Liver (tissue), 9 donors: Measurements from ENCODE around the gene CGNL1. TPM values are rescaled to one million over a fixed set of nuclear protein-coding genes. Genes with fewer than 3 reads are reported as not detected.

Experiments
- DNase-seq: peaks from one replicate; pipeline ENCODE4 v3.0.0-alpha.2; 2017; ENCODE audit warnings: low spot score
- H3K27ac ChIP-seq, 2 donors: one replicate each; pipeline ENCODE4 v1.7.0; 2013; ENCODE audit warnings: inconsistent platforms in 2 of 2, low read length in 2 of 2, control low read depth in 1 of 2, low read depth in 1 of 2, mild to moderate bottlenecking in 1 of 2
- H3K27me3 ChIP-seq, 4 donors: one replicate each; pipeline versions ENCODE4 v1.6.1 to v1.7.0; 2013; ENCODE audit warnings: low read length in 3 of 4, inconsistent platforms in 1 of 4, mild to moderate bottlenecking in 1 of 4, moderate library complexity in 1 of 4; ENCODE audit not compliant: control insufficient read depth in 4 of 4, insufficient read depth in 4 of 4
- H3K36me3 ChIP-seq, 4 donors: one replicate each; pipeline versions ENCODE4 v1.6.1 to v1.7.0; 2013; ENCODE audit warnings: low read length in 3 of 4, mild to moderate bottlenecking in 3 of 4, low read depth in 1 of 4, moderate library complexity in 1 of 4; ENCODE audit not compliant: control insufficient read depth in 4 of 4, insufficient read depth in 3 of 4
- H3K4me1 ChIP-seq, 4 donors: one replicate each; pipeline versions ENCODE4 v1.6.1 to v1.7.0; 2013; ENCODE audit warnings: low read length in 3 of 4, mild to moderate bottlenecking in 3 of 4, moderate library complexity in 1 of 4; ENCODE audit not compliant: control insufficient read depth in 4 of 4, insufficient read depth in 4 of 4
- H3K4me3 ChIP-seq, 3 donors: one replicate each; pipeline versions ENCODE4 v1.6.1 to v1.7.0; 2013; ENCODE audit warnings: low read length in 3 of 3, control low read depth in 1 of 3, low read depth in 1 of 3, mild to moderate bottlenecking in 1 of 3
- H3K9ac ChIP-seq, 2 donors: one replicate each; pipeline ENCODE4 v1.7.0; 2013; ENCODE audit warnings: low read length in 2 of 2, mild to moderate bottlenecking in 2 of 2, moderate library complexity in 2 of 2, control low read depth in 1 of 2, low read depth in 1 of 2
- H3K9me3 ChIP-seq, 4 donors: one replicate each; pipeline versions ENCODE4 v1.6.1 to v1.7.0; 2013; ENCODE audit warnings: low read length in 3 of 4; ENCODE audit not compliant: control insufficient read depth in 4 of 4
- EGR1 ChIP-seq, 2 donors: IDR thresholded peaks; 2 replicates each; pipeline ENCODE4 v1.6.1; 2016 to 2018; ENCODE audit warnings: antibody characterized with exemption in 2 of 2, low read depth in 2 of 2
- FOXA1 ChIP-seq: IDR thresholded peaks from 2 replicates; pipeline ENCODE4 v1.6.1; 2016; ENCODE audit warnings: antibody characterized with exemption
- GABPA ChIP-seq, 2 donors: IDR thresholded peaks in 1 of 2; conservative IDR thresholded peaks in 1 of 2; 2 replicates each; pipeline ENCODE4 v1.6.1; 2016; ENCODE audit warnings: antibody characterized with exemption in 2 of 2, mild to moderate bottlenecking in 1 of 2, moderate library complexity in 1 of 2
- HNF4A ChIP-seq, 2 donors: conservative IDR thresholded peaks; 2 replicates each; pipeline ENCODE4 v1.6.1; 2016; ENCODE audit warnings: antibody characterized with exemption in 2 of 2, mild to moderate bottlenecking in 2 of 2
- HNF4G ChIP-seq: IDR thresholded peaks from 2 replicates; pipeline ENCODE4 v1.6.1; 2016; ENCODE audit warnings: antibody characterized with exemption
- NR2F2 ChIP-seq: IDR thresholded peaks from 2 replicates; pipeline ENCODE4 v1.6.1; 2016; ENCODE audit warnings: antibody characterized with exemption
- RXRA ChIP-seq, 2 donors: IDR thresholded peaks; 2 replicates each; pipeline ENCODE4 v1.6.1; 2017 to 2018; ENCODE audit warnings: antibody characterized with exemption in 2 of 2, mild to moderate bottlenecking in 1 of 2
- SP1 ChIP-seq: IDR thresholded peaks from 2 replicates; pipeline ENCODE4 v1.6.1; 2018; ENCODE audit warnings: antibody characterized with exemption, mild to moderate bottlenecking
- TAF1 ChIP-seq: conservative IDR thresholded peaks from 2 replicates; pipeline ENCODE4 v1.6.1; 2016; ENCODE audit warnings: antibody characterized with exemption, mild to moderate bottlenecking
- YY1 ChIP-seq: IDR thresholded peaks from 2 replicates; pipeline ENCODE4 v1.6.1; 2016; ENCODE audit warnings: antibody characterized with exemption, mild to moderate bottlenecking
- WGBS: extraction: QIAGEN DNeasy Blood & Tissue Kit; methylation state at CpG from one replicate; pipeline ENCODE4 v1.1.7; 2013; 5-methylcytosine and 5-hydroxymethylcytosine counted together
- polyA plus RNA-seq, 2 donors: library from polyadenylated mRNA; stranded (reverse) in 1 of 2; unstranded in 1 of 2; fragments of 200-250 nt in 1 of 2; fragments of >200 nt in 1 of 2; fragmentation: Nextera tagmentation in 1 of 2; extraction: Ambion mirVana in 1 of 2; gene quantifications; one replicate each; pipeline versions ENCODE4 v1.2.1 to v1.2.3, GENCODE V29; 2013 to 2015
- total RNA-seq, 2 donors: library from RNA; depleted of rRNA; stranded (reverse); fragments of >200 nt; gene quantifications; one replicate each; pipeline ENCODE4 v1.2.3, GENCODE V29; 2014
- TF ChIP-seq, protein P1 (sequence below): IDR thresholded peaks from 2 replicates; pipeline ENCODE4 v1.6.1; 2016; ENCODE audit warnings: antibody characterized with exemption
- TF ChIP-seq, protein P2 (sequence below): IDR thresholded peaks from 2 replicates; pipeline ENCODE4 v1.6.1; 2016; ENCODE audit warnings: antibody characterized with exemption, mild to moderate bottlenecking
- TF ChIP-seq, protein P3 (sequence below): IDR thresholded peaks from 2 replicates; pipeline ENCODE4 v1.6.1; 2016; ENCODE audit warnings: antibody characterized with exemption
- TF ChIP-seq, protein P4 (sequence below): IDR thresholded peaks from 2 replicates; pipeline ENCODE4 v1.6.1; 2016; ENCODE audit warnings: antibody characterized with exemption
- TF ChIP-seq, protein P5 (sequence below): fragments of 150-350 bp; IDR thresholded peaks from 2 replicates; pipeline ENCODE4 v1.5.1; 2017; ENCODE audit warnings: improper control_type of control experiment, low read depth, low read length; ENCODE audit not compliant: missing input control
- donor health status: healthy.
- donor health status: healthy.
- donor health status: healthy.
- donor health status: healthy.
- donor health status: healthy.

Gene CGNL1
- total and polyA plus RNA-seq, 4 donors = 12.0 to 31.9 (median 16.1) TPM

DNA sequence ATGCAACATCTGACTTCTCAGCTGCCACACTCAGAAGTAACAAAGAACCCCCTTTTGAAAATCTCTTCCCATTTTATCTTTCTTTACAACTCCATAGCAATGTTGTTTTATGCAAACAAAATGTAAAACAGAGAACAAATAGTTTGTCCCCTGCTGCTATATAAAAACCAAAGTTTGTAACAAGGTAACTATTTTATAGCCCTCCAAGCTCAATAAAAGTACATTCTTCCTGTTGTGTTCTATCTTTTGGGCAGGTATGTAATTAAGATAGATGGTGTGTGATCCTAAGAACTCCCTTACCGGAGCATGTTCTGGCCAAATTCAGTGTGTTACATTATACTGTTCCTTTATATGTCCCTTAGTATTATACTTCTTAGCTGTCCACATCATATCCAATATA lies 12.6 kb upstream of the CGNL1 start:
- Histone ChIP-seq H3K4me1 (peaks cover 0 to 5% (median 1%) of the 10 kb centered on the region in 4 donors), H3K36me3 (no peaks in the 10 kb centered on the region), H3K4me3 (no peak overlapping the region), H3K9me3 (no peaks in the 10 kb centered on the region), H3K27me3 (no peaks in the 10 kb centered on the region), H3K27ac (no peak overlapping the region), H3K9ac (no peak overlapping the region)
- no peak for TF ChIP-seq RXRA (IDR thresholded peaks at IDR 0.05)
- no peak for TF ChIP-seq YY1
- TF ChIP-seq, protein P1, sequence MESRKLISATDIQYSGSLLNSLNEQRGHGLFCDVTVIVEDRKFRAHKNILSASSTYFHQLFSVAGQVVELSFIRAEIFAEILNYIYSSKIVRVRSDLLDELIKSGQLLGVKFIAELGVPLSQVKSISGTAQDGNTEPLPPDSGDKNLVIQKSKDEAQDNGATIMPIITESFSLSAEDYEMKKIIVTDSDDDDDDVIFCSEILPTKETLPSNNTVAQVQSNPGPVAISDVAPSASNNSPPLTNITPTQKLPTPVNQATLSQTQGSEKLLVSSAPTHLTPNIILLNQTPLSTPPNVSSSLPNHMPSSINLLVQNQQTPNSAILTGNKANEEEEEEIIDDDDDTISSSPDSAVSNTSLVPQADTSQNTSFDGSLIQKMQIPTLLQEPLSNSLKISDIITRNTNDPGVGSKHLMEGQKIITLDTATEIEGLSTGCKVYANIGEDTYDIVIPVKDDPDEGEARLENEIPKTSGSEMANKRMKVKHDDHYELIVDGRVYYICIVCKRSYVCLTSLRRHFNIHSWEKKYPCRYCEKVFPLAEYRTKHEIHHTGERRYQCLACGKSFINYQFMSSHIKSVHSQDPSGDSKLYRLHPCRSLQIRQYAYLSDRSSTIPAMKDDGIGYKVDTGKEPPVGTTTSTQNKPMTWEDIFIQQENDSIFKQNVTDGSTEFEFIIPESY = no peak
- no peak for TF ChIP-seq GABPA (IDR thresholded peaks at IDR 0.05 in 1 of 2, conservative IDR thresholded peaks at IDR 0.05 in 1 of 2)
- no peak for TF ChIP-seq TAF1
- TF ChIP-seq, protein P2, sequence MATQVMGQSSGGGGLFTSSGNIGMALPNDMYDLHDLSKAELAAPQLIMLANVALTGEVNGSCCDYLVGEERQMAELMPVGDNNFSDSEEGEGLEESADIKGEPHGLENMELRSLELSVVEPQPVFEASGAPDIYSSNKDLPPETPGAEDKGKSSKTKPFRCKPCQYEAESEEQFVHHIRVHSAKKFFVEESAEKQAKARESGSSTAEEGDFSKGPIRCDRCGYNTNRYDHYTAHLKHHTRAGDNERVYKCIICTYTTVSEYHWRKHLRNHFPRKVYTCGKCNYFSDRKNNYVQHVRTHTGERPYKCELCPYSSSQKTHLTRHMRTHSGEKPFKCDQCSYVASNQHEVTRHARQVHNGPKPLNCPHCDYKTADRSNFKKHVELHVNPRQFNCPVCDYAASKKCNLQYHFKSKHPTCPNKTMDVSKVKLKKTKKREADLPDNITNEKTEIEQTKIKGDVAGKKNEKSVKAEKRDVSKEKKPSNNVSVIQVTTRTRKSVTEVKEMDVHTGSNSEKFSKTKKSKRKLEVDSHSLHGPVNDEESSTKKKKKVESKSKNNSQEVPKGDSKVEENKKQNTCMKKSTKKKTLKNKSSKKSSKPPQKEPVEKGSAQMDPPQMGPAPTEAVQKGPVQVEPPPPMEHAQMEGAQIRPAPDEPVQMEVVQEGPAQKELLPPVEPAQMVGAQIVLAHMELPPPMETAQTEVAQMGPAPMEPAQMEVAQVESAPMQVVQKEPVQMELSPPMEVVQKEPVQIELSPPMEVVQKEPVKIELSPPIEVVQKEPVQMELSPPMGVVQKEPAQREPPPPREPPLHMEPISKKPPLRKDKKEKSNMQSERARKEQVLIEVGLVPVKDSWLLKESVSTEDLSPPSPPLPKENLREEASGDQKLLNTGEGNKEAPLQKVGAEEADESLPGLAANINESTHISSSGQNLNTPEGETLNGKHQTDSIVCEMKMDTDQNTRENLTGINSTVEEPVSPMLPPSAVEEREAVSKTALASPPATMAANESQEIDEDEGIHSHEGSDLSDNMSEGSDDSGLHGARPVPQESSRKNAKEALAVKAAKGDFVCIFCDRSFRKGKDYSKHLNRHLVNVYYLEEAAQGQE = no peak
- TF ChIP-seq EGR1 (IDR thresholded peaks at IDR 0.05; ENCODE audit: low read depth in 2 of 2) = no peak
- no peak for TF ChIP-seq NR2F2
- TF ChIP-seq, protein P3, sequence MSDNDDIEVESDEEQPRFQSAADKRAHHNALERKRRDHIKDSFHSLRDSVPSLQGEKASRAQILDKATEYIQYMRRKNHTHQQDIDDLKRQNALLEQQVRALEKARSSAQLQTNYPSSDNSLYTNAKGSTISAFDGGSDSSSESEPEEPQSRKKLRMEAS = no peak
- TF ChIP-seq, protein P4, sequence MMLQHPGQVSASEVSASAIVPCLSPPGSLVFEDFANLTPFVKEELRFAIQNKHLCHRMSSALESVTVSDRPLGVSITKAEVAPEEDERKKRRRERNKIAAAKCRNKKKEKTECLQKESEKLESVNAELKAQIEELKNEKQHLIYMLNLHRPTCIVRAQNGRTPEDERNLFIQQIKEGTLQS = no peak
- TF ChIP-seq FOXA1 = no peak
- TF ChIP-seq SP1 = no peak
- TF ChIP-seq, protein P5, sequence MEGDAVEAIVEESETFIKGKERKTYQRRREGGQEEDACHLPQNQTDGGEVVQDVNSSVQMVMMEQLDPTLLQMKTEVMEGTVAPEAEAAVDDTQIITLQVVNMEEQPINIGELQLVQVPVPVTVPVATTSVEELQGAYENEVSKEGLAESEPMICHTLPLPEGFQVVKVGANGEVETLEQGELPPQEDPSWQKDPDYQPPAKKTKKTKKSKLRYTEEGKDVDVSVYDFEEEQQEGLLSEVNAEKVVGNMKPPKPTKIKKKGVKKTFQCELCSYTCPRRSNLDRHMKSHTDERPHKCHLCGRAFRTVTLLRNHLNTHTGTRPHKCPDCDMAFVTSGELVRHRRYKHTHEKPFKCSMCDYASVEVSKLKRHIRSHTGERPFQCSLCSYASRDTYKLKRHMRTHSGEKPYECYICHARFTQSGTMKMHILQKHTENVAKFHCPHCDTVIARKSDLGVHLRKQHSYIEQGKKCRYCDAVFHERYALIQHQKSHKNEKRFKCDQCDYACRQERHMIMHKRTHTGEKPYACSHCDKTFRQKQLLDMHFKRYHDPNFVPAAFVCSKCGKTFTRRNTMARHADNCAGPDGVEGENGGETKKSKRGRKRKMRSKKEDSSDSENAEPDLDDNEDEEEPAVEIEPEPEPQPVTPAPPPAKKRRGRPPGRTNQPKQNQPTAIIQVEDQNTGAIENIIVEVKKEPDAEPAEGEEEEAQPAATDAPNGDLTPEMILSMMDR = no peak
- TF ChIP-seq HNF4G = no peak
- TF ChIP-seq HNF4A (conservative IDR thresholded peaks at IDR 0.05) = no peak
- WGBS = 93% methylated on average over 1 of the region's 1 CpG
- DNase-seq = no peak
